GM21825 (cell line): ENCODE measurements around the gene RPE65.
"Not testable (repeated sequence)": the region's sequence is repeated elsewhere in the genome, so short reads cannot be mapped to it uniquely, and the experiment has no call there.

Experiments
- ATAC-seq: cut with Tn5 transposase; IDR thresholded peaks from one replicate; pipeline ENCODE4 v1.9.1; 2021; ENCODE audit warnings: mild to moderate bottlenecking, moderate library complexity; ENCODE audit not compliant: unreplicated experiment

Gene RPE65

GRCh38 chr1:68449901-68450300 is at the start of gene RPE65:
RPE65 (minus strand) TSS chr1:68449954; CDS start chr1:68449905, 49 bp downstream.
- no peak for ATAC-seq

GRCh38 chr1:68497358-68497698 is 47.6 kb upstream of the RPE65 start:
- ATAC-seq = peak; percentile 9

- peak; percentile 96 for ATAC-seq
Observed at GRCh38 chr1:68496680-68497357, 47.1 kb upstream of the RPE65 start, which contains the start of gene DEPDC1. DEPDC1 (minus strand) TSS chr1:68497082; CDS start chr1:68496999, 83 bp downstream.

- peak; percentile 8 for ATAC-seq
Observed at GRCh38 chr1:68495968-68496679, 46.4 kb upstream of the RPE65 start.

- ATAC-seq = no peak
Observed at GRCh38 chr1:68495532-68495931, 45.8 kb upstream of the RPE65 start.

GRCh38 chr1:68493193-68493592 is 43.4 kb upstream of the RPE65 start:
- ATAC-seq = no peak

GRCh38 chr1:68492255-68492654 is 42.5 kb upstream of the RPE65 start:
- not testable (repeated sequence) for ATAC-seq

GRCh38 chr1:68490046-68490651 is 40.4 kb upstream of the RPE65 start:
- no peak for ATAC-seq

GRCh38 chr1:68485431-68486022 is 35.8 kb upstream of the RPE65 start:
- no peak for ATAC-seq

- no peak for ATAC-seq
Observed at GRCh38 chr1:68484618-68485017, 34.9 kb upstream of the RPE65 start.

- ATAC-seq = no peak
Observed at GRCh38 chr1:68481041-68481440, 31.3 kb upstream of the RPE65 start.

- ATAC-seq = no peak
Observed at GRCh38 chr1:68479501-68479900, 29.7 kb upstream of the RPE65 start.

- no peak for ATAC-seq
Observed at GRCh38 chr1:68478662-68479061, 28.9 kb upstream of the RPE65 start.

- not testable (repeated sequence) for ATAC-seq
Observed at GRCh38 chr1:68476626-68477025, 26.9 kb upstream of the RPE65 start.

- no peak for ATAC-seq
Observed at GRCh38 chr1:68473060-68473459, 23.3 kb upstream of the RPE65 start.

- no peak for ATAC-seq
Observed at GRCh38 chr1:68470388-68470970, 20.7 kb upstream of the RPE65 start.

- no peak for ATAC-seq
Observed at GRCh38 chr1:68464891-68465290, 15.1 kb upstream of the RPE65 start.

GRCh38 chr1:68460935-68461334 is 11.2 kb upstream of the RPE65 start:
- ATAC-seq = no peak

GRCh38 chr1:68459796-68460195 is 10.0 kb upstream of the RPE65 start:
- no peak for ATAC-seq

GRCh38 chr1:68459091-68459490 is 9.3 kb upstream of the RPE65 start:
- no peak for ATAC-seq

- no peak for ATAC-seq
Observed at GRCh38 chr1:68456202-68456601, 6.4 kb upstream of the RPE65 start.
